Coronary artery (tissue), 2 donors: ENCODE data around the gene PDE8B.

Source experiments
- DNase-seq: peaks from one replicate; pipeline ENCODE4 v3.0.0-alpha.2; 2017; ENCODE audit warnings: low spot score
- H3K27ac ChIP-seq, 2 donors: fragments of 200-600 bp; sonication (generic); one replicate each; pipeline ENCODE4 v1.5.1; 2016 to 2019
- H3K4me3 ChIP-seq: fragments of 200-600 bp; sonication (generic); 2 replicates; pipeline ENCODE4 v1.5.1; 2016; ENCODE audit warnings: mild to moderate bottlenecking, moderate library complexity
- CTCF ChIP-seq: fragments of 200-600 bp; sonication (generic); IDR thresholded peaks from one replicate; pipeline ENCODE4 v1.5.1; 2019; ENCODE audit warnings: antibody characterized with exemption

The PDE8B gene

GRCh38 chr5:77430726-77431125 lies 220.2 kb downstream of the PDE8B start:
- DNase-seq: no peak
- no peak for TF ChIP-seq CTCF
- Histone ChIP-seq H3K27ac (no peak overlapping the region), H3K4me3 (no peak overlapping the region)

GRCh38 chr5:77431286-77431685 lies 220.8 kb downstream of the PDE8B start:
- no peak for TF ChIP-seq CTCF
- Histone ChIP-seq H3K27ac (no peak overlapping the region), H3K4me3 (no peak overlapping the region)
- DNase-seq: no peak

GRCh38 chr5:77431719-77432118 lies 221.2 kb downstream of the PDE8B start:
- no peak overlapping the region for H3K27ac ChIP-seq
- no peak for TF ChIP-seq CTCF
- no peak overlapping the region for H3K4me3 ChIP-seq
- no peak for DNase-seq

- no peak for DNase-seq
- Histone ChIP-seq H3K27ac (no peak overlapping the region), H3K4me3 (no peak overlapping the region)
- no peak for TF ChIP-seq CTCF
These were observed 226.7 kb downstream of the PDE8B start for GRCh38 chr5:77437194-77437593.

- H3K4me3 ChIP-seq: no peak overlapping the region
- DNase-seq: no peak
- TF ChIP-seq CTCF: no peak
- H3K27ac ChIP-seq: no peak overlapping the region
These were observed 227.6 kb downstream of the PDE8B start for GRCh38 chr5:77438071-77438470.

GRCh38 chr5:77443670-77444069 lies 233.2 kb downstream of the PDE8B start:
- no peak for DNase-seq
- TF ChIP-seq CTCF: no peak

GRCh38 chr5:77444356-77444755 lies 233.9 kb downstream of the PDE8B start:
- no peak for DNase-seq

More at GRCh38 chr5:77443670-77444069, 233.2 kb downstream of the PDE8B start:
- H3K27ac ChIP-seq: no peak overlapping the region
- no peak overlapping the region for H3K4me3 ChIP-seq

More at GRCh38 chr5:77444356-77444755, 233.9 kb downstream of the PDE8B start:
- no peak for TF ChIP-seq CTCF
- Histone ChIP-seq H3K4me3 (no peak overlapping the region), H3K27ac (no peak overlapping the region)
